ENCODE measurements around the gene ARVCF. TPM values are rescaled to one million over a fixed set of nuclear protein-coding genes. Genes with fewer than 3 reads are reported as not detected.

The ARVCF gene
- polyA plus RNA-seq, 4 donors = 2.2 to 17.9 (median 7.3) TPM

GRCh38 chr22:20002636-20003035 is 14.0 kb downstream of the ARVCF start:
- H3K27me3 ChIP-seq (ENCODE audit: control insufficient read depth in 3 of 3, insufficient read depth in 3 of 3, low read length in 3 of 3) = no peaks in the 10 kb centered on the region
- no peak overlapping the region for H3K4me3 ChIP-seq (ENCODE audit: low read depth in 1 of 3, low read length in 3 of 3)
- FAIRE-seq (no peak), DNase-seq (no peak)
- no peaks in the 10 kb centered on the region for H3K4me1 ChIP-seq (ENCODE audit: control insufficient read depth in 3 of 3, insufficient read depth in 2 of 3, low read depth in 1 of 3, low read length in 2 of 3)
- H3K36me3 ChIP-seq (ENCODE audit: control insufficient read depth in 3 of 3, insufficient read depth in 2 of 3, low read depth in 1 of 3, low read length in 3 of 3) = no peaks in the 10 kb centered on the region
- 81 to 94% (median 93%) methylated on average over 2 of the region's 2 CpGs for WGBS, 3 donors
- no peaks in the 10 kb centered on the region for H3K9me3 ChIP-seq (ENCODE audit: control insufficient read depth in 2 of 2, insufficient read depth in 1 of 2, low read depth in 1 of 2, low read length in 1 of 2)
- H3K27ac ChIP-seq (ENCODE audit: low read depth in 1 of 3, low read length in 2 of 3) = no peak overlapping the region

GRCh38 chr22:20002128-20002527 is 14.5 kb downstream of the ARVCF start:
- H3K27ac ChIP-seq (ENCODE audit: low read depth in 1 of 3, low read length in 2 of 3) = no peak overlapping the region

GRCh38 chr22:20001082-20001638 is 15.5 kb downstream of the ARVCF start:
- H3K27ac ChIP-seq (ENCODE audit: low read depth in 1 of 3, low read length in 2 of 3) = no peak overlapping the region
- no peaks in the 10 kb centered on the region for H3K9me3 ChIP-seq (ENCODE audit: control insufficient read depth in 2 of 2, insufficient read depth in 1 of 2, low read depth in 1 of 2, low read length in 1 of 2)
- no peaks in the 10 kb centered on the region for H3K27me3 ChIP-seq (ENCODE audit: control insufficient read depth in 3 of 3, insufficient read depth in 3 of 3, low read length in 3 of 3)
- no peaks in the 10 kb centered on the region for H3K36me3 ChIP-seq (ENCODE audit: control insufficient read depth in 3 of 3, insufficient read depth in 2 of 3, low read depth in 1 of 3, low read length in 3 of 3)
- no peaks in the 10 kb centered on the region for H3K4me1 ChIP-seq (ENCODE audit: control insufficient read depth in 3 of 3, insufficient read depth in 2 of 3, low read depth in 1 of 3, low read length in 2 of 3)
- no peak for FAIRE-seq
- DNase-seq = no peak
- no peak overlapping the region for H3K4me3 ChIP-seq (ENCODE audit: low read depth in 1 of 3, low read length in 3 of 3)
- 78 to 89% (median 88%) methylated on average over 11 of the region's 11 CpGs for WGBS, 3 donors

More at GRCh38 chr22:20002128-20002527, 14.5 kb downstream of the ARVCF start:
- no peaks in the 10 kb centered on the region for H3K36me3 ChIP-seq (ENCODE audit: control insufficient read depth in 3 of 3, insufficient read depth in 2 of 3, low read depth in 1 of 3, low read length in 3 of 3)
- WGBS, 3 donors = 79 to 90% (median 88%) methylated on average over 9 of the region's 9 CpGs
- DNase-seq = no peak
- no peaks in the 10 kb centered on the region for H3K9me3 ChIP-seq (ENCODE audit: control insufficient read depth in 2 of 2, insufficient read depth in 1 of 2, low read depth in 1 of 2, low read length in 1 of 2)
- no peak overlapping the region for H3K4me3 ChIP-seq (ENCODE audit: low read depth in 1 of 3, low read length in 3 of 3)
- no peak for FAIRE-seq
- no peaks in the 10 kb centered on the region for H3K27me3 ChIP-seq (ENCODE audit: control insufficient read depth in 3 of 3, insufficient read depth in 3 of 3, low read length in 3 of 3)
- no peaks in the 10 kb centered on the region for H3K4me1 ChIP-seq (ENCODE audit: control insufficient read depth in 3 of 3, insufficient read depth in 2 of 3, low read depth in 1 of 3, low read length in 2 of 3)

DNA sequence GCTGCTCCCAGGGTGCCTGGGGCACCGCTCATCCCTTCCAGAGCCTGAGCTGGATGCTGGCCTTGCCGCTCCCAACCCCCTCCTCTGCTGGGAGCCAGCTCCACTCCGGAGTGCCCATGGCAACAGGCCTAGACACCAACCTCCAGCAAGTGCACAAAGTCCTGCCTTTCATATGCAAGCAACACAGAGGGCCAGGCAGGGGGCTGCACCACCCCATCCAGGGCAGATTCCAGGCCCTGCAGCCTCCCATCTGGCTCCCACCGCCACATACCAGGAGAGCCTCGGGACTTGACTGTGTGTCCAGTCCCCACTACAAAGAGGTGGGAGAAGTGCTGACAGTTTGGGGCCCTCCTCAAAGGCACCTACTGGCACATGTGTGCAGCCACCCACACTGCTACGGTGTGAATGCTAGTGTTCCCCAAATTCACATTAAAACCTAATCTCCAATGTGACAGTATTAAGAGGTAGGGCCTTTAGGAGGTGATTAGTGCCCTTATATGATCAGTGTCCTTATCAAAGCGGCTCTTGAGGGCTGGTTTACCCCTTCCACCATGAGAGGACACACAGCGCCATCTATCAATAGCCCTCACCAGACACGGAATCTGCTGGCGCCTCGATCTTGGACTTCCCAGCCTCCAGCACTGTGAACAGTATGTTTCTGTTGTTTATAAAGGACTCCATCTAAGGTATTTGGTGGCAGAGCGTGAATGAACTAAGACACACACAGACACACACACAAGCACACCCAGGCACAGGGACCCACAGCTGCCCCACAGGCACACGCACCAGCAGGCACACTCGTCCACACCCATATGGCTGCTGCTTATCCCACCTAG is 16.2 kb downstream of the ARVCF start:
- no peaks in the 10 kb centered on the region for H3K27me3 ChIP-seq (ENCODE audit: control insufficient read depth in 3 of 3, insufficient read depth in 3 of 3, low read length in 3 of 3)
- H3K4me3 ChIP-seq (ENCODE audit: low read depth in 1 of 3, low read length in 3 of 3) = no peak overlapping the region
- FAIRE-seq = no peak
- DNase-seq = no peak
- 82 to 88% (median 85%) methylated on average over 14 of the region's 14 CpGs for WGBS, 3 donors
- H3K4me1 ChIP-seq (ENCODE audit: control insufficient read depth in 3 of 3, insufficient read depth in 2 of 3, low read depth in 1 of 3, low read length in 2 of 3) = no peaks in the 10 kb centered on the region
- H3K36me3 ChIP-seq (ENCODE audit: control insufficient read depth in 3 of 3, insufficient read depth in 2 of 3, low read depth in 1 of 3, low read length in 3 of 3) = no peaks in the 10 kb centered on the region
- H3K9me3 ChIP-seq (ENCODE audit: control insufficient read depth in 2 of 2, insufficient read depth in 1 of 2, low read depth in 1 of 2, low read length in 1 of 2) = no peaks in the 10 kb centered on the region
- no peak overlapping the region for H3K27ac ChIP-seq (ENCODE audit: low read depth in 1 of 3, low read length in 2 of 3)

DNA sequence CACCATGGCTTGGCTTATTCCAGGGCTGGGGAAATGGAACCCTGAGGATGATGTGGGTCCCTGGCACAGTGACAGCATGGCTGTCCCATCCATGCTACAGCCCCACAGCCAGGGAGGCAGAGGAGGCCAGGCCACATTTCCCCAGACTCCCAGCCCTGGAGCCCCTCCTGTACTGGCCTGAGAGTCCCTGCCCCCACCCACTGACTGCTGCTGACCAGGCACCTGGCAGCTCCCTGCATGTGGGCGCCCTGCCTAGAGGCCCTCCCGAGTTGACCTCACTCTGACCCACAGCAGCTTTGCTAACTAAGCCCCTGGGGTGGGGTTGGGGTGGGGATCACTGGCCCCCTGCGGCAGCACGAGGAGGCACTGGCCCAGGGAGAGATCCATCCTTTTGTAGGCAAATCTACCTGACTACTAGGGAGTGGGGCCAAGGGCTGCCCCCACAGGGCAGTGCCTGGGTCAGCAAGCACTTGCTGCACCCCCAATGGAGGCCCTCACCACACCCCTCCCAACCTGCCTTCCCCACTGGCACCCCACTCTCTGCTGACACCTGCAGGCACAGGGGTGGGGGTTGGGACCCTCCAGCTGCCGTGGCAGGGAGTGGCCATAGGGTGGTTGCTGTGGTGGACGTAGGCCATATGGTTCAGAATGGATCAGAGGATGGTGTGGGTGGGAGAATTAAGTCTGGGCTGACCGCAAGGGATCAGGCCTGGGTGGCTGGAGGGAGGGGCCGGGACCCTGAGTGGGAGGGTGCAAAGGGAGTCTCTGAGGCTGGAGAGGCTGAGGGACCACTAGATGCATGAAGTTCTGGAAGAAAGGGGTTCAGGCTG is 17.4 kb downstream of the ARVCF start:
- WGBS, 3 donors = 67 to 70% (median 68%) methylated on average over 8 of the region's 8 CpGs
- H3K27ac ChIP-seq (ENCODE audit: low read depth in 1 of 3, low read length in 2 of 3) = no peak overlapping the region
- H3K4me1 ChIP-seq (ENCODE audit: control insufficient read depth in 3 of 3, insufficient read depth in 2 of 3, low read depth in 1 of 3, low read length in 2 of 3) = no peaks in the 10 kb centered on the region
- no peaks in the 10 kb centered on the region for H3K27me3 ChIP-seq (ENCODE audit: control insufficient read depth in 3 of 3, insufficient read depth in 3 of 3, low read length in 3 of 3)
- no peak for DNase-seq
- no peaks in the 10 kb centered on the region for H3K36me3 ChIP-seq (ENCODE audit: control insufficient read depth in 3 of 3, insufficient read depth in 2 of 3, low read depth in 1 of 3, low read length in 3 of 3)
- H3K4me3 ChIP-seq (ENCODE audit: low read depth in 1 of 3, low read length in 3 of 3) = no peak overlapping the region
- FAIRE-seq = no peak
- H3K9me3 ChIP-seq (ENCODE audit: control insufficient read depth in 2 of 2, insufficient read depth in 1 of 2, low read depth in 1 of 2, low read length in 1 of 2) = no peaks in the 10 kb centered on the region

GRCh38 chr22:19998232-19998951 is 18.2 kb downstream of the ARVCF start:
- Histone ChIP-seq H3K4me1 (ENCODE audit: control insufficient read depth in 3 of 3, insufficient read depth in 2 of 3, low read depth in 1 of 3, low read length in 2 of 3) (no peaks in the 10 kb centered on the region), H3K27me3 (ENCODE audit: control insufficient read depth in 3 of 3, insufficient read depth in 3 of 3, low read length in 3 of 3) (no peaks in the 10 kb centered on the region), H3K27ac (ENCODE audit: low read depth in 1 of 3, low read length in 2 of 3) (no peak overlapping the region), H3K36me3 (ENCODE audit: control insufficient read depth in 3 of 3, insufficient read depth in 2 of 3, low read depth in 1 of 3, low read length in 3 of 3) (no peaks in the 10 kb centered on the region), H3K4me3 (ENCODE audit: low read depth in 1 of 3, low read length in 3 of 3) (no peak overlapping the region), H3K9me3 (ENCODE audit: control insufficient read depth in 2 of 2, insufficient read depth in 1 of 2, low read depth in 1 of 2, low read length in 1 of 2) (no peaks in the 10 kb centered on the region)
- 73 to 86% (median 86%) methylated on average over 15 to 16 of the region's 16 CpGs for WGBS, 3 donors
- FAIRE-seq = no peak
- no peak for DNase-seq

DNA sequence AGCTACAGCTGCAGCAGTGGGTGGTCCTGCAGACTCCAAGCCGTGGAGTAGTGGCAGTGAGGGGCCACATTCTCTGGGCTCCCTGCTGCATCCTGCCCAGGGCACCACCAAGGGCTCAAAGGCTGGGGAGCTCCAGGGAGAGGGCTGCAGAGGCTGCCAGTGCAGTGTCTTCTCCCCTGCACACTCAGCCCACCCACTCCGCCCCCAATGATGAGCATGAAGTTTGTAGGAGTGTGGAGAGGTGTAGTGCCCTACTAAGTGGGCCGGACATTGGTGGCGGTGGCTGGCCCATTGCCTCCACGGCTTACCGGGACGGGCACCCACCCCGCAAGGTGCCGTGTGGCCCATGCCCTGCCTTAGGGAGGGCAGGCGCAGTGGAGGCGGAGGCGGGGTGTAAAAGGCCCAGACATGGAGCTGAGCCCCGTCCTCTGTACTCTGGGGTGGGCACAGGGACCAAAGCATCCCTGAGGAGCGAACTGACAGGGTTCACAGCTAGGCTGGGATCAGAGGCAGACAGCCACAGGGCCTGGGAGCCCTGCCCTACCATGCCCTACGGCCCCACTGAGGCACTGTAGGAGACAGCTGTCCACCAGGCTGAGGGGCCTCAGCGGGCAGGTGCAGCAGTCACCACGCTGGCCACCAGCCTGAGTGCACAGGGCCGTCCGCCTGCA is 18.9 kb downstream of the ARVCF start:
- Histone ChIP-seq H3K27me3 (ENCODE audit: control insufficient read depth in 3 of 3, insufficient read depth in 3 of 3, low read length in 3 of 3) (no peaks in the 10 kb centered on the region), H3K27ac (ENCODE audit: low read depth in 1 of 3, low read length in 2 of 3) (no peak overlapping the region), H3K36me3 (ENCODE audit: control insufficient read depth in 3 of 3, insufficient read depth in 2 of 3, low read depth in 1 of 3, low read length in 3 of 3) (no peaks in the 10 kb centered on the region), H3K9me3 (ENCODE audit: control insufficient read depth in 2 of 2, insufficient read depth in 1 of 2, low read depth in 1 of 2, low read length in 1 of 2) (no peaks in the 10 kb centered on the region), H3K4me3 (ENCODE audit: low read depth in 1 of 3, low read length in 3 of 3) (no peak overlapping the region), H3K4me1 (ENCODE audit: control insufficient read depth in 3 of 3, insufficient read depth in 2 of 3, low read depth in 1 of 3, low read length in 2 of 3) (no peaks in the 10 kb centered on the region)
- 80 to 90% (median 88%) methylated on average over 18 to 19 of the region's 19 CpGs for WGBS, 3 donors
- no peak for DNase-seq
- no peak for FAIRE-seq
